WI38 (cell line): ENCODE results near the gene KLF13.

Source experiments
- H3K4me3 ChIP-seq: 2 replicates; pipeline ENCODE4 v1.5.1; 2011; ENCODE audit warnings: low read depth, mild to moderate bottlenecking, control low read depth, low read length
- TF ChIP-seq, protein P1 (sequence below): IDR thresholded peaks from 2 replicates; pipeline ENCODE4 v1.5.1; 2012; ENCODE audit warnings: low read depth, mild to moderate bottlenecking, control low read depth, low read length

KLF13 gene

DNA sequence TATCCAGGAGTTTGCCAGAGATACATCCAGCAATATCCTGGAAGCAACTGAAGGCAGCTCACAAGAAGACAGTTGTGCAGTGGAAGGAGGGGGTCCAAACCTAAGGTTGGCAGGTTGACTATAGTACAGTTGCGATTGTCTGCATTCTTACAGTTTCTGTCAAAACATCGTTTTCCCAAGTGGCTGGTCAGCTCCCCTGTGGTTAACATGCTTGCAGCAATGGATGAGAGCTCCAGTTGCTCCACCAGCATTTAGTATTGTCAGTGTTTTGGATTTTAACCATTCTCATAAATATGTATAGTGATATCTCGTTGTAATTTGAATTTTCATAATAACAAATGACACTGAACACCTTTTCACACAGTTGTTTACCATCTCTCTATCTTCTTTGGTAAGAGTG is 31.5 kb downstream of the KLF13 start:
- no peak overlapping the region for H3K4me3 ChIP-seq
- TF ChIP-seq, protein P1, sequence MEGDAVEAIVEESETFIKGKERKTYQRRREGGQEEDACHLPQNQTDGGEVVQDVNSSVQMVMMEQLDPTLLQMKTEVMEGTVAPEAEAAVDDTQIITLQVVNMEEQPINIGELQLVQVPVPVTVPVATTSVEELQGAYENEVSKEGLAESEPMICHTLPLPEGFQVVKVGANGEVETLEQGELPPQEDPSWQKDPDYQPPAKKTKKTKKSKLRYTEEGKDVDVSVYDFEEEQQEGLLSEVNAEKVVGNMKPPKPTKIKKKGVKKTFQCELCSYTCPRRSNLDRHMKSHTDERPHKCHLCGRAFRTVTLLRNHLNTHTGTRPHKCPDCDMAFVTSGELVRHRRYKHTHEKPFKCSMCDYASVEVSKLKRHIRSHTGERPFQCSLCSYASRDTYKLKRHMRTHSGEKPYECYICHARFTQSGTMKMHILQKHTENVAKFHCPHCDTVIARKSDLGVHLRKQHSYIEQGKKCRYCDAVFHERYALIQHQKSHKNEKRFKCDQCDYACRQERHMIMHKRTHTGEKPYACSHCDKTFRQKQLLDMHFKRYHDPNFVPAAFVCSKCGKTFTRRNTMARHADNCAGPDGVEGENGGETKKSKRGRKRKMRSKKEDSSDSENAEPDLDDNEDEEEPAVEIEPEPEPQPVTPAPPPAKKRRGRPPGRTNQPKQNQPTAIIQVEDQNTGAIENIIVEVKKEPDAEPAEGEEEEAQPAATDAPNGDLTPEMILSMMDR = no peak

DNA sequence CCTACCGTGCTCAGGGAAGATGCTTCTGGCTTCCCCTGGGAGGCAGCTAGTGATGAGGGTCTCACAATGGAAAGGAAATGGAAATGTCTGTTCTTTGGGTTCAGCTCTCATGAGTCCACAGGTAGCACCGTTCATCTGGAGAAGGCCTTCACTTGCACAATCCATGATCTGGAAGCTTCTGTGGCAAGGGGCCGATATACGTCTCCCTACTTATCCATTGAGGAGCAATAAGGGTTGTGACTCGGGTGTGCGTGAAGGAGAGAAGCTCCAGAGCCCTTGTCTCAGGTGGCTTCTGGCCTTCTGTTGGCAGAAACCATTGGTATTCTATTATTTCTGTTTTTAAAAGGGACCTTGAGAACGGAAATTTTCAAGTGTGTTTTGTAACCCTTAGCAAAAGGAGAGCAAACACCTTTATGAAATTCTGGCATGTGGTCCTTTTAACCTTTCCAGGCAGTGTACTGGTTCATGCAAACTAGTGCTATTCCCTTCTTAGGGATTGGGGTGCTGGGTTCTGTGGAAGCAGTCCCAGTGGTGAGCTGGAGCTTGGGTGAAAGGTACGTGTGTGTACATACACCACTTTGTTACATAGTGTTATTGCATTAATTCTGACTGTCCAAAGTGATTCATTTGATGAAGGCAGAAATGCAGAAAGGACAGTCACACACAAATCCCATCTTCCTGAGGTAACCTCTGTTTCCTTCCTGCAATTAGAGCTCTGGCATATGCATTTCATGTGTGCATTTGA is 32.5 kb downstream of the KLF13 start:
- TF ChIP-seq, protein P1 = no peak
- H3K4me3 ChIP-seq = no peak overlapping the region

DNA sequence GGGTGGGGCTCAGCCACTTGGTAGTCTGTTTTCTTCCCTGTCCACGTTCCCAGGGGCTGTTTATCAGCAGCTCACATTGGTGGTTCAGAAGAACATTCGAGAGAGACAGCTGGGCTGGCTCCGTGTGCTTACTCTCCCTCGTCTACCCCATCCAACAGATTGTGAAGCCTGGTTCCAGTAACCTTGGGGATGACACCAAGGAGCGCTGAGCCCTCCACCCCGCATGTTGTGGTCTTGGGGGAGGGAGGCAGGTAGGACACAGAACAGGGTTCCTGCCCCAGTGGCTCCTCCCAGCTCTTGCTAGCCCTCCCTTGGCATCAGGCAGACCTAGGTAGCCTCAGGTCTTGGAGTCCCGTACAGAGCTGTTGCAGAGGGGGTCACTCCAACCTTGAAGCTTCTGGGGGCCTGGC is 33.1 kb downstream of the KLF13 start:
- TF ChIP-seq, protein P1 = no peak
- H3K4me3 ChIP-seq = no peak overlapping the region

DNA sequence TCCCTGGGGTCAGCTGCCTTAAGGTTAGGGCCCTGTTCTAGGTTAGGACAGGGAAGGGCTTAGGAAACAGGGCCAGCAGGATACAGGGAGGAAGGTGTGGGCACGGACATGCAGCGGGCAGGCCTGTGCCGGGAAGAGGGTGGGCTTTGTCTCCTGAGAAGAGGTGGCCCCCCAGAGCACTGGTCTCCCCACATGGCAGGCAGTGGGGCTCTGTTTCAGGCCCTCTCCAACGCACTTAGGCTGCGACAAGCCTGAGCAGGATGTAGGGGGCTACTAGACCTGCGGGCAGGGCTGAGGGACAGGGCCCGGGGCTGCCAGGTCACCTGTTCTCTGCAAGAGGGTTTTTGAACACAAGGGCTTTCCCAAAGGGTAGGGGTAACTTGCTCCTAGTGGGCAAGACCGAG is 33.5 kb downstream of the KLF13 start:
- H3K4me3 ChIP-seq = no peak overlapping the region
- TF ChIP-seq, protein P1 = no peak

DNA sequence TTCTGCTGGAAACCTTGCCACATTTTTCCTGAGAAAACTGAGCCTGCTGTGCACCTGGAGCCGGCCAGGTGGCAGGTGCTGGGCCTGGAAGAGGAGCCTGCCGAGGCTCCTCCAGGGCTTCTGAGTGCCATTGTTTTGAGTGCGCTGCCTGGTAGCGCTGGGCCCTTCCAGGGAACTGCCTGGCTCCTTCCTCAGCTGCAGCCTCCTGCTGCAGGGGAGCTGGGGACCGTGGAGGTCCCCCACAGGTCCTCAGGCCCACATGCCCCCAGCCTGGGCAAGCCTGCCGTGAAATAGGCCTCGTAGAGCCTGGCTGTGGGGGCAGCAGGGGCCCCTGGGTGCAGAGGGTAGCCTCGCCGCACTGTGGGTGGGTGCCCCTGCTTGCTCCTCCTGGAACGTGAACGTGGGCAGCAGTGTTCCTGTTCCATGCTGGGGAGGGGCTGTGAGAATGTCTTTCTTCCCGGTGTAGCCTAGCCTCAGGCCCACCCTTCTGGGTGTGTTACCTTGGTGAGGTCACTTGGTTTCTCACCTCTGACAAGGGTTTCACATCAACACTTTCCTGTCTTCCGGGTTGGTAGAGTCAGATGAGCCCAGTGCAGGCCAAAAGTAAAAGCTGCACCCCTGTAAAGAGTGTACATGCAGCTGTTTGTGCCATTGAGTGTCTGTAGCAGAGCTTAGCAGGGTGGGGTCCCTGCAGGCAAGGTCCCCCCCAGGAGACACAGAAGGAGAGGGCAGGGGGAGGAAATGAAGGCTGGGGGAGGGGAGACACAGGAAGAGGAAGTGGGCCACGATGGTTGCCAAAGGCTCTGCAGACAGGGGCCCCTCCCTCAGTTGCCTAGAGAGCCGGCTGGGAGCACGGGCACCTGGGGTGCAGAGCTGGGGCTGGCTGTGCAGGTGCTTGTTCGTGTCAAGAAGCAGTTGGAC is 34.5 kb downstream of the KLF13 start:
- TF ChIP-seq, protein P1 = no peak

DNA sequence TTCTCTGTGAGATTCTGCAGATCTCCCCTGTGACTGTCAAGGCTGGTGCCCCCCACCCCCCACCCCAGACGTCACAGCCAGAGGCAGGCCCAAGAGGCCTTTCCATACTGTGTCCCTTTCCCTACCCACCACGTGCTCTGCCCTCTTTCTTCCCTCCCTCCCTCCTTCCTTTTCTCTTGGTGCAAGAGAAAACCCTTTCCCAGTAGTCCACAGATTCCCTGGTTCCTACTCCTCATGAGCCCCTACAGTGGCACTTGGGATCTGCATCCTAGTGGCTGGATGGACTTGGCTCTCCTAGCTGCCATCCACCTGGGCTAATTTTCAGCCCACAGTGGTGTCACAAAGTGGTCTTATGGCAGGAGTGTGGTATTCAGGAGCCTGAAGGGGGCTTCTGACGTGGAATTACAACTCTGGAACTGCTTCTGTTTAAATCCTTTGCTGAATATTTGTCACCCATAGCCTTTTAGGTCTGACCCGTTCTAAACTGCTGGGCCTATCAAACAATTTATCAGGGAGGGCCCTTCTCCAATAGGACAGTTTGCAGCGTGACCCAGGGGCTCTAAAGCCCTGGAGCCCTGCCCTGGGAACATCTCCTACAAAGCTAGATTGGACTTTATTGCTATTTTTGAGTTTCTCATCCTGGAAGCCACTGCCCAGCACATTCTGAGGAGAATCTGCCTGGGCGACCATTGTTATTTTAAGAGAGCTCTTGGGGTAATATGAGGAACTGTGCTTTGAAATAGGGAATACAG is 35.3 kb downstream of the KLF13 start:
- H3K4me3 ChIP-seq = no peak overlapping the region
- TF ChIP-seq, protein P1 = no peak

More for the DNA sequence above, 34.5 kb downstream of the KLF13 start:
- no peak overlapping the region for H3K4me3 ChIP-seq
